HepG2 (cell line): ENCODE results near the gene USP20. TPM values are rescaled to one million over a fixed set of nuclear protein-coding genes. Genes with fewer than 3 reads are reported as not detected.

Experiments
- ATF4 ChIP-seq, 2 experiments: fragments of 450-650 bp in 1 of 2; sonication (generic) in 1 of 2; formaldehyde crosslinking; IDR thresholded peaks; 2 replicates each; pipeline versions ENCODE4 v1.5.0 to v1.8.0; 2020 to 2022; ENCODE audit warnings: mild to moderate bottlenecking in 1 of 2, missing genetic modification reagents in 1 of 2
- ATF7 ChIP-seq, 2 experiments: fragments of 450-650 bp in 1 of 2; sonication (generic) in 1 of 2; formaldehyde crosslinking in 1 of 2; IDR thresholded peaks; 2 replicates each; pipeline versions ENCODE4 v1.4.0 to v1.6.1; 2016 to 2020; ENCODE audit warnings: antibody characterized with exemption in 1 of 2, mild to moderate bottlenecking in 1 of 2, missing genetic modification reagents in 1 of 2
- ETV5 ChIP-seq: IDR thresholded peaks from 2 replicates; pipeline ENCODE4 v1.6.1; 2018; ENCODE audit warnings: missing biosample characterization, missing genetic modification reagents, inconsistent platforms, borderline replicate concordance
- FUBP1 ChIP-seq: sonication (generic); formaldehyde crosslinking; IDR thresholded peaks from 2 replicates; pipeline ENCODE4 v1.5.1; 2020; ENCODE audit warnings: missing genetic modification reagents, mild to moderate bottlenecking, borderline replicate concordance
- GATAD1 ChIP-seq: IDR thresholded peaks from 2 replicates; pipeline ENCODE4 v1.6.1; 2016; ENCODE audit warnings: missing genetic modification reagents, missing compliant biosample characterization
- IKZF4 ChIP-seq: sonication (generic); formaldehyde crosslinking; IDR thresholded peaks from 2 replicates; pipeline ENCODE4 v1.5.1; 2020; ENCODE audit warnings: borderline replicate concordance, mild to moderate bottlenecking, low read depth, missing genetic modification reagents; ENCODE audit errors: not compliant biosample characterization
- JARID2 ChIP-seq: sonication (generic); formaldehyde crosslinking; IDR thresholded peaks from 2 replicates; pipeline ENCODE4 v1.8.1; 2023; ENCODE audit warnings: missing genetic modification reagents, inconsistent platforms; ENCODE audit not compliant: insufficient replicate concordance
- KAT8 ChIP-seq: IDR thresholded peaks from 2 replicates; pipeline ENCODE4 v1.6.1; 2016; ENCODE audit warnings: missing genetic modification reagents, missing compliant biosample characterization
- MATR3 ChIP-seq: sonication (generic); formaldehyde crosslinking; IDR thresholded peaks from 2 replicates; pipeline ENCODE4 v1.4.0; 2020; ENCODE audit warnings: missing genetic modification reagents
- MAZ ChIP-seq, 2 experiments: sonication (generic) in 1 of 2; formaldehyde crosslinking in 1 of 2; IDR thresholded peaks; 2 replicates each; pipeline versions ENCODE4 v1.5.0 to v1.6.1; 2012 to 2020; ENCODE audit warnings: low read depth in 2 of 2, mild to moderate bottlenecking in 2 of 2, borderline replicate concordance in 1 of 2, improper control_type of control experiment in 1 of 2, low read length in 1 of 2, missing genetic modification reagents in 1 of 2, moderate library complexity in 1 of 2
- NCOR1 ChIP-seq: fragments of 200-600 bp; sonication (generic); IDR thresholded peaks from 2 replicates; pipeline ENCODE4 v1.7.0; 2017; ENCODE audit warnings: antibody characterized with exemption, low read length, borderline replicate concordance
- PCBP2 ChIP-seq: fragments of 200-400 bp; formaldehyde crosslinking; optimal IDR thresholded peaks from 2 replicates; pipeline ENCODE3; 2018; ENCODE audit warnings: low read length, low read depth; ENCODE audit not compliant: poor library complexity, severe bottlenecking
- POGZ ChIP-seq: sonication (generic); formaldehyde crosslinking; IDR thresholded peaks from 2 replicates; pipeline ENCODE4 v1.4.0; 2020; ENCODE audit warnings: mild to moderate bottlenecking, missing genetic modification reagents
- POLR2A ChIP-seq, 2 experiments: IDR thresholded peaks; 2 replicates each; pipeline ENCODE4 v1.6.1; 2011; ENCODE audit warnings: low read depth in 2 of 2, low read length in 2 of 2, mild to moderate bottlenecking in 1 of 2, moderate library complexity in 1 of 2; ENCODE audit not compliant: insufficient read depth in 1 of 2
- POLR2G ChIP-seq: fragments of 200-400 bp; formaldehyde crosslinking; IDR thresholded peaks from 2 replicates; pipeline ENCODE4 v1.6.1; 2018; ENCODE audit warnings: mild to moderate bottlenecking, low read depth, low read length, moderate library complexity
- SOX6 ChIP-seq, 2 experiments: fragments of 450-650 bp in 1 of 2; sonication (generic) in 1 of 2; formaldehyde crosslinking in 1 of 2; IDR thresholded peaks; 2 replicates each; pipeline versions ENCODE4 v1.4.0 to v1.6.1; 2017 to 2020; ENCODE audit warnings: antibody characterized with exemption in 1 of 2, mild to moderate bottlenecking in 1 of 2, missing genetic modification reagents in 1 of 2
- SP5 ChIP-seq: IDR thresholded peaks from 2 replicates; pipeline ENCODE4 v1.6.1; 2016; ENCODE audit warnings: low read depth, borderline replicate concordance
- TRIM22 ChIP-seq: fragments of 450-650 bp; IDR thresholded peaks from 2 replicates; pipeline ENCODE4 v1.6.1; 2017
- YY1 ChIP-seq: IDR thresholded peaks from 2 replicates; pipeline ENCODE4 v1.6.1; 2011; ENCODE audit warnings: low read length, low read depth, moderate library complexity, mild to moderate bottlenecking; ENCODE audit not compliant: insufficient read depth, insufficient replicate concordance
- ZNF234 ChIP-seq: sonication (generic); formaldehyde crosslinking; conservative IDR thresholded peaks from 2 replicates; pipeline ENCODE4 v1.5.1; 2020; ENCODE audit warnings: mild to moderate bottlenecking, missing genetic modification reagents
- ZNF292 ChIP-seq: sonication (generic); formaldehyde crosslinking; IDR thresholded peaks from 2 replicates; pipeline ENCODE4 v1.8.1; 2022; ENCODE audit warnings: mild to moderate bottlenecking, low read depth, missing genetic modification reagents, borderline replicate concordance
- ZNF451 ChIP-seq: sonication (generic); formaldehyde crosslinking; IDR thresholded peaks from 2 replicates; pipeline ENCODE4 v1.5.0; 2020; ENCODE audit warnings: mild to moderate bottlenecking, missing genetic modification reagents
- ZNF547 ChIP-seq: sonication (generic); formaldehyde crosslinking; IDR thresholded peaks from 2 replicates; pipeline ENCODE4 v1.5.1; 2020; ENCODE audit warnings: mild to moderate bottlenecking, missing genetic modification reagents
- ZNF713 ChIP-seq: sonication (generic); formaldehyde crosslinking; IDR thresholded peaks from 2 replicates; pipeline ENCODE4 v1.4.0; 2020; ENCODE audit warnings: mild to moderate bottlenecking, missing genetic modification reagents
- ZNF816 ChIP-seq: sonication (generic); formaldehyde crosslinking; IDR thresholded peaks from 2 replicates; pipeline ENCODE4 v1.8.0; 2022; ENCODE audit warnings: missing genetic modification reagents, mild to moderate bottlenecking, borderline replicate concordance
- polyA plus RNA-seq, 8 experiments: library from polyadenylated mRNA; depleted of rRNA in 3 of 8; stranded (reverse) in 7 of 8; unstranded in 1 of 8; fragments of >200 nt; fragmentation: Illumina TruSeq in 4 of 8; extraction: Trizol in 4 of 8; gene quantifications; 2 replicates each; pipeline versions ENCODE4 v1.2.1 to v1.2.3, GENCODE V29; 2011 to 2016; ENCODE audit warnings: low read depth in 4 of 8, missing spikeins in 1 of 8, mixed read lengths in 1 of 8; ENCODE audit not compliant: insufficient read depth in 1 of 8
- total RNA-seq, 5 experiments: library from RNA; depleted of rRNA; stranded (reverse); fragments of >200 nt; fragmentation: Illumina TruSeq; extraction: Trizol; gene quantifications; 2 replicates each; pipeline ENCODE4 v1.2.3, GENCODE V29; 2016; ENCODE audit warnings: low read depth in 1 of 5

The USP20 gene
- total and polyA plus RNA-seq, 2 of the 13 experiments (the other 11 are each of a cell fraction or from before 2014, with no cell fraction given): 4.4 to 5.9 TPM

- TF ChIP-seq TRIM22 (no peak), SP5 (peak; percentile 36; the same call in 1 of the 2 replicates), GATAD1 (CRISPR knock-in tag) (peak; percentile 19; the same call in 1 of the 2 replicates), YY1 (no peak), ZNF292 (CRISPR knock-in tag) (0 out of 2 replicates have a peak, but pooled peaks have one; percentile 4), ATF4 (CRISPR knock-in tag; IDR thresholded peaks at IDR 0.05) (no peak), MAZ (IDR thresholded peaks at IDR 0.05; ENCODE audit: borderline replicate concordance, low read depth, low read length) (peak; percentile 37; the same call in 1 of the 2 replicates), MAZ (CRISPR knock-in tag; IDR thresholded peaks at IDR 0.05; ENCODE audit: low read depth) (no peak), ZNF816 (CRISPR knock-in tag) (no peak), JARID2 (CRISPR knock-in tag) (no peak), KAT8 (CRISPR knock-in tag) (peak; percentile 46; the same call in 1 of the 2 replicates), SOX6 (IDR thresholded peaks at IDR 0.05) (no peak), SOX6 (CRISPR knock-in tag; IDR thresholded peaks at IDR 0.05) (0 out of 2 replicates have a peak, but pooled peaks have one; percentile 12), POLR2A (IDR thresholded peaks at IDR 0.05; ENCODE audit: insufficient read depth in 1 of 2, low read depth in 2 of 2, low read length in 2 of 2) (peak; percentile 54 to 75; a peak in 3 of 4 replicates), MATR3 (CRISPR knock-in tag) (no peak), ETV5 (peak; percentile 82; the same call in 1 of the 2 replicates), FUBP1 (CRISPR knock-in tag) (no peak), NCOR1 (no peak), IKZF4 (no peak), ZNF713 (no peak), ATF7 (IDR thresholded peaks at IDR 0.05) (no peak), ATF7 (CRISPR knock-in tag; IDR thresholded peaks at IDR 0.05) (no peak), ZNF234 (CRISPR knock-in tag) (no peak), POLR2G (peak; percentile 81), POGZ (CRISPR knock-in tag) (0 out of 2 replicates have a peak, but pooled peaks have one; percentile 17), ZNF547 (CRISPR knock-in tag) (no peak), PCBP2 (no peak), ZNF451 (CRISPR knock-in tag) (no peak)
Observed at GRCh38 chr9:129884220-129885017, 49.2 kb downstream of the USP20 start (continued).
